Measurements from ENCODE around the gene ME1.
"Not testable (repeated sequence)": the region's sequence is repeated elsewhere in the genome, so short reads cannot be mapped to it uniquely, and the experiment has no call there.

Gene ME1

GRCh38 chr6:83359638-83360037 lies 71.2 kb downstream of the ME1 start:
- in situ Hi-C loops (cut with MboI; ENCODE audit: low sequenced_read_pairs) = no loop called here

GRCh38 chr6:83354747-83355146 lies 76.1 kb downstream of the ME1 start:
- in situ Hi-C loops (cut with MboI; ENCODE audit: low sequenced_read_pairs) = no loop called here

- in situ Hi-C loops (cut with MboI; ENCODE audit: low sequenced_read_pairs) = no loop called here
These were observed 78.3 kb downstream of the ME1 start for GRCh38 chr6:83352424-83353061.

- in situ Hi-C loops (cut with MboI; ENCODE audit: low sequenced_read_pairs) = no loop called here
These were observed 87.7 kb downstream of the ME1 start for GRCh38 chr6:83343121-83343520.

GRCh38 chr6:83341765-83342164 lies 89.1 kb downstream of the ME1 start:
- in situ Hi-C loops (cut with MboI; ENCODE audit: low sequenced_read_pairs) = no loop called here

DNA sequence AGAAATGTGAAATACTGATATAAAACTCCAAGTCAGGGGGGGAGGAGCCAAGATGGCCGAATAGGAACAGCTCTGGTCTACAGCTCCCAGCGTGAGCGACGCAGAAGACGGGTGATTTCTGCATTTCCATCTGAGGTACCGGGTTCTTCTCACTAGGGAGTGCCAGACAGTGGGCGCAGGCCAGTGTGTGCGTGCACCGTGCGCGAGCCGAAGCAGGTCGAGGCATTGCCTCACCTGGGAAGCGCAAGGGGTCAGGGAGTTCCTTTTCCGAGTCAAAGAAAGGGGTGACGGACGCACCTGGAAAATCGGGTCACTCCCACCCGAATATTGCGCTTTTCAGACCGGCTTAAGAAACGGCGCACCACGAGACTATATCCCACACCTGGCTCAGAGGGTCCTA lies 96.9 kb downstream of the ME1 start:
- in situ Hi-C loops (cut with MboI; ENCODE audit: low sequenced_read_pairs) = not testable (repeated sequence)

DNA sequence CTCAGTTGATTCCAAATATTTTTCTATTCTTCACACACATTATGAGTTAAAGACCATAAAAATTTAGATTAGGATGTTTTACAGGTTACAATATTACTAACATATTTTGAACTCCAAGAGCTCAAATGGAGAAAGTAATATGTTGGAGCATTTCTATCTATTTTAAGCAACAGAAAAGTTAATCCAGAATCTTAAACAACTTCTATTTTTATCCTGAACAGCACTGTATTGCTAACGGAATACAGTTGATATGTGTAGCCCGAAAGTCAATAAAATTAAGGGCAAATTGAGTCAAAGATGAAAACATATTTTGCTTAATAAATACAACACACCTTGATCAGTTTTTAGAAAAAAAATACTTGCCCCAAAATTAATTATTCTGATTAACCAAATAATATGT lies 97.4 kb downstream of the ME1 start:
- in situ Hi-C loops (cut with MboI; ENCODE audit: low sequenced_read_pairs) = no loop called here

GRCh38 chr6:83314693-83315092 lies 116.2 kb downstream of the ME1 start:
- in situ Hi-C loops (cut with MboI; ENCODE audit: low sequenced_read_pairs) = no loop called here

- in situ Hi-C loops (cut with MboI; ENCODE audit: low sequenced_read_pairs) = no loop called here
These were observed 117.0 kb downstream of the ME1 start for GRCh38 chr6:83313882-83314281.

DNA sequence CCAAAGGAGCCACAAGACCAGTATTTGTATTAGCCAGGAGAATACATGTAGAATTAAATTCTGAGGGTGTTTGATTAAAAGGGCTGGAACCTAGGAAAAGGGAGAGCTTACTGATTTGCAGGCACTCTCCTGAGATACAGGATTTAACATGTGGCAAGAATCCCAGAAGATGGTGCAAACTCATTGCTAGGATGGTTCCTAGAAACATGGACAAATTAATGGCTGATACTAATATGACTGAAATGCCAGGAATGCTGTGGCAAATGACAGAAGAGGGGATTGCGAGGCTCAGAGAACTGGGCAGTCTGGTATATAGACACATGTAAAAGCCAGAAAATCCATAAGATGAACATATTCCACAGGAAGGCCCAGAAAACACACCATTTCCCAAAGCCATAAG lies 119.6 kb downstream of the ME1 start:
- in situ Hi-C loops (cut with MboI; ENCODE audit: low sequenced_read_pairs) = no loop called here

DNA sequence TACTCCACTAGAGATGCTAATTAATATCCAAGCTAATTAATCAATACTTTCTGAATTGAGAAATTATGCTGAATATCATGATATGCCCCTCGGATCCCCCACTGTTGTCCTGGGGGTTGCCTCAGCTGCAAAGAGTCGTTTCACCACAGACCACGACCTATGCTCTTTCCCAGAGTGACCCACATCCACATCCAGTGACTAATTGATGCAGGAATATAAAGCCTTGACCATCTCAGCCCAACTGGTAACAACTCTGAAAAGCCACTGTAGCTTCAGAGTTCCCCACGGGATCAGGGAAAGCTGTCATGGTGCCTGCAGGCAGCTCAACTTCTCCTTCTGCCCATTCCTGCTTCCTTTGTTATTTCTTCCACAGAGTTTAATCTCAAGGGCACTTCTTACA lies 120.8 kb downstream of the ME1 start:
- in situ Hi-C loops (cut with MboI; ENCODE audit: low sequenced_read_pairs) = no loop called here

GRCh38 chr6:83309344-83309743 lies 121.5 kb downstream of the ME1 start:
- in situ Hi-C loops (cut with MboI; ENCODE audit: low sequenced_read_pairs) = no loop called here

GRCh38 chr6:83308833-83309232 lies 122.0 kb downstream of the ME1 start:
- in situ Hi-C loops (cut with MboI; ENCODE audit: low sequenced_read_pairs) = no loop called here

- in situ Hi-C loops (cut with MboI; ENCODE audit: low sequenced_read_pairs) = no loop called here
These were observed 123.0 kb downstream of the ME1 start for GRCh38 chr6:83307849-83308248.

GRCh38 chr6:83303426-83303825 lies 127.4 kb downstream of the ME1 start:
- in situ Hi-C loops (cut with MboI; ENCODE audit: low sequenced_read_pairs) = no loop called here

DNA sequence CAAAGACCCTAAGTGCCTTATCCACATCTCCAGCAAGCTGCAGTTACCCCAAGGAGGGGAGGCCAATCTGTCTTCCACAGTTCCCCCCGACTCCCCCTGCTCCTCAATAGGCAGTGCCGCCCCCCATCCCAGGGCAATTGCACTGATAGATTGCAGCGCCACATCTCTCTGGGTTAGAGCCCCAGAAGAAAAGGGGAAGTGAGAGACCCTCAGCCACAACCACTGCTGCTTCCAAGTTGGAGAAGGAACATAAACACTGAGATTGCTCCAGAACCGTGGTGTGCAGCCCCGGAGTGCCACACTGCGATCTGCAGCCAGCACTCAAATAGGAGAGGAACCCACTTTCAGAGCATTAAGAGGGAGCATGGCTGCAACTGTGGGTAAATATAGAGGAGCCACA lies 136.2 kb downstream of the ME1 start:
- in situ Hi-C loops (cut with MboI; ENCODE audit: low sequenced_read_pairs) = no loop called here

DNA sequence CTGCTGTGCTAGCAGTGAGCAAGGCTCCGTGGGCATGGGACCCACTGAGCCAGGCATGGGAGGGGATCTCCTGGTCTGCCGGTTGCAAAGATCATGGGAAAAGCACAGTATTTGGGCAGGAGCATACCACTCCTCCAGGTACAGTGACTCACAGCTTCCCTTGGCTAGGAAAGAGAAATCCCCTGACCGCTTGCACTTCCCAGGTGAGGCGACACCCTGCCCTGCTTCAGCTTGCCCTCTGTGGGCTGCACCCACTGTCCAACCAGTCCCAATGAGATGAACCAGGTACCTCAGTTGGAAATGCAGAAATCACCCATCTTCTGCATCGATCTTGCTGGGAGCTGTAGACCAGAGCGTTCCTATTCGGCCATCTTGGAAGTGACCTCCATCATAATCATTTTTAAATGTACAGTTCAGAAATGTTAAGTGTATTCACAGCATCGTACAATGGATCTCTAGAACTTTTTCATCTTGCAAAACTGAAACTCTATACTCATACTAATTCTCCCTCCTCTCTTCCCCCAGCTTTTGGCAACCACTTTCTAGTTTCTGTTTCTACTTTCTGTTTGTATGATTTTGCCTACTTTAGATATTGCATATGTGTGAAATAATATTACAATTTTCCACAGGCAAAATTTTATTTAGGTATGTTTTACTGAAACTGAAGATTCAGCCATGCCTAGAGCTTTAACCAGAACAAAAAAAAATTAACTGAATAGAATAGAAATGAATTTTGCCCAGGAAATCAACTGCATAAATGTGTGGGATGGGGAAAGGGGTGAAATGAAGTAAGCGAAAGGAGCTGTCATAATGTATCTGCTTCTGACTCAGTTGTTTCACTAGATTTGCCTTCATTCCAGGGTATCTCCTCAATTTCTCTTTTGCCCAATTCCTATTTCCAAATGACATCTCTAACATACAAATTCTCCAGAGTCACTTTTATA lies 137.7 kb downstream of the ME1 start:
- in situ Hi-C loops (cut with MboI; ENCODE audit: low sequenced_read_pairs) = no loop called here

DNA sequence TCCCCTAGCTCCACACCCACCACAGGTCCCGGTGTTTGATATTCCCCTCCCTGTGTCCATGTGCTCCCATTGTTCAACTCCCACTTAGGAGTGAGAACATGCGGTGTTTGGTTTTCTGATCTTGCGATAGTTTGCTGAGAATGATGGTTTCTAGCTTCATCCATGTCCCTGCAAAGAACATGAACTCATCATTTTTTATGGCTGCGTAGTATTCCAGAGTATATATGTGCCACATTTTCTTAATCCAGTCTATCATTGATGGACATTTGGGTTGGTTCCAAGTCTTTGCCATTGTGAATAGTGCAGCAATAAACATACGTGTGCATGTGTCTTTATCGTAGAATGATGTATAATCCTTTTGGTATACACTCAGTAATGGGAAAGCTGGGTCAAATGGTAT lies 143.6 kb downstream of the ME1 start:
- in situ Hi-C loops (cut with MboI; ENCODE audit: low sequenced_read_pairs) = not testable (repeated sequence)

GRCh38 chr6:83285917-83286316 lies 144.9 kb downstream of the ME1 start:
- in situ Hi-C loops (cut with MboI; ENCODE audit: low sequenced_read_pairs) = no loop called here

GRCh38 chr6:83273596-83273995 lies 157.3 kb downstream of the ME1 start:
- in situ Hi-C loops (cut with MboI; ENCODE audit: low sequenced_read_pairs) = no loop called here

GRCh38 chr6:83270971-83271719 lies 159.7 kb downstream of the ME1 start:
- in situ Hi-C loops (cut with MboI; ENCODE audit: low sequenced_read_pairs) = no loop called here

GRCh38 chr6:83265384-83265783 lies 165.5 kb downstream of the ME1 start:
- in situ Hi-C loops (cut with MboI; ENCODE audit: low sequenced_read_pairs) = no loop called here
